Measurements from ENCODE around the gene RPL12. TPM values are rescaled to one million over a fixed set of nuclear protein-coding genes. Genes with fewer than 3 reads are reported as not detected.

The RPL12 gene
- total RNA-seq, 1 experiment from 2014 or later = 1,607 TPM

DNA sequence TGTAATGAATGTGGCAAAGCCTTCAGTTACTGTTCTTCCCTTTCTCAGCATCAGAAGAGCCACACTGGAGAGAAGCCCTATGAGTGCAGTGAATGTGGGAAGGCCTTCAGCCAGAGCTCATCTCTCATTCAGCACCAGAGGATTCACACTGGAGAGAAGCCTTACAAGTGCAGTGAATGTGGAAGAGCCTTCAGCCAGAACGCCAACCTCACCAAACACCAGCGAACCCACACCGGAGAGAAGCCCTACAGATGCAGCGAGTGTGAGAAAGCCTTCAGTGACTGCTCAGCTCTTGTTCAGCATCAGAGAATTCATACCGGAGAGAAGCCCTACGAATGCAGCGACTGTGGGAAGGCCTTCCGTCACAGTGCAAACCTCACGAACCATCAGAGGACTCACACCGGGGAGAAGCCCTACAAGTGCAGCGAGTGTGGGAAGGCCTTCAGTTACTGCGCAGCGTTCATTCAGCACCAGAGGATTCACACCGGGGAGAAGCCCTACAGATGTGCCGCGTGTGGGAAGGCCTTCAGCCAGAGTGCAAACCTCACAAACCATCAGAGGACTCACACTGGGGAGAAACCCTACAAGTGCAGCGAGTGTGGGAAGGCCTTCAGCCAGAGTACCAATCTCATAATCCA is 6.8 kb downstream of the RPL12 start:
- DNase-seq (ENCODE audit: low read depth) = no peak

DNA sequence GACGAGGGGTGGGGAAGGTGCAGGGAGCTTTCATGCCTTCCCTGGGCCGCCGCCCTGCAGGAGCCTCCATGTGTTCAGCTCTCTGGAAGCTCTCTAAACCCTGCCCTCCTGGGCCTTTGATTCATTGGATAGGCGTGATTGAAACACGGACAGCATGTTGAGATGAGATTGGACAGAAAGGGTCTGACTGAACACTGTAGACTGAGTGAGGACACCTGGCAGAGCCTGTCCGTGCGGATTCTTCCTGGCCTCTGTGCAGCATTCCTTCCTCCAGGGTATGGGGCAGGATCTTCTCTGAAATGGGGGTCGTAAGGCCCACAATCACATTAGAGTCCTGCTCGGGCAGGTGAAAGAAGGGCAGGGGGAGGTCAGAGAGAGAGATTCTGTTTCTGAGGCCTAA is 12.8 kb downstream of the RPL12 start:
- DNase-seq (ENCODE audit: low read depth) = no peak

DNA sequence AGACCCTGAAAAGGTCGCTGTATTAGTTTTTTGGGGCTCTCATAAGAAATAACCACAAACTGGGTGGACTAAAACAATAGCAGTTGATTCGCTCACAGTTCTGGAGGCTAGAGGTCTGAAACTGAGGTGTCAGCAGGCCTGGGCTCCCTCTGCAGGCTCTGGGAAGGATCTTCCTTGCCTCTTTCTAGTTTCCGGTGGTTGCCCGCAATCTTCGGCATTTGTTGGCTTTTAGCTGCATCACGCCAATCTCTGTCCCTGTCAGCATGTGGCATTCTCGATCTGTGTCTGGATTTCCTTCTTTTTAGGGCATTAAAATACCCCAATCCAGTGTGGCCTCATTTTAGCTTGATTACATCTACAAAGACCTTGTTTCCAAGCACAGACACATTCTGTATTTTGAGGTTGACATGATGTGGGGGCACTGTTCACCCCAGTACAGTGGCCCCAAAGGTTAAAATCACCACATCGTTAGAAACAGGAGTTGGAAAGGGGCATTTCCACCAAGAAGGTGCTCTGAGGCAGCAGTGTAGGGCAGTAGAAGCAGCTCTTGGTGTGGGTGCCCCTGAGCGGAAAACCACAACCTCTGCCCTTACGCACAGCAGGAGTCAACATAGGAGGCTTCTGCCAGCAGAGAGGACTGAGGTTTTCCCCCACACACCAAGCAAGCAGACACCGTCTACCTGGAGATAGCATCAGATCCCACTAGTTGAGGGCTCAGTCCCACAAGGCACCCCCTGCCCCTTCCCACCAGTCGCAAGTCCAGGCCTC is 13.5 kb downstream of the RPL12 start:
- no peak for DNase-seq (ENCODE audit: low read depth)

DNA sequence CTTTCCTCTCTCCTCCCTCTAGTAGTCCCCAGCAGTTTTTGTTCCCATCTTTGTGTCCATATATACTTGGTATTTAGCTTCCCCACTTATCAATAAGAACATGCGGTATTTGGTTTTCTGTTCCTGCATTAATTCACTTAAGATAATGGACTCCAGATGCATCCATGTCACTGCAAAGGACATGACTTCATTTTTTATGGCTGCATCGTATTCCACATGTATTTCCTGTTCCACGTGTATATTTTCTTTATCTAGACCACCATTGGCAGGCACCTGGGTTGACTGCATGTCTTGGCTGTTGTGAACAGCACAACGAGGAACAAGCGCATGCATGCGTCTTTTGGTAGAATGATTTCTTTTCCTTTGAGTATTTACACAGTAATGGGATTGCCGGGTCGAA is 20.8 kb downstream of the RPL12 start:
- DNase-seq (ENCODE audit: low read depth) = no peak

DNA sequence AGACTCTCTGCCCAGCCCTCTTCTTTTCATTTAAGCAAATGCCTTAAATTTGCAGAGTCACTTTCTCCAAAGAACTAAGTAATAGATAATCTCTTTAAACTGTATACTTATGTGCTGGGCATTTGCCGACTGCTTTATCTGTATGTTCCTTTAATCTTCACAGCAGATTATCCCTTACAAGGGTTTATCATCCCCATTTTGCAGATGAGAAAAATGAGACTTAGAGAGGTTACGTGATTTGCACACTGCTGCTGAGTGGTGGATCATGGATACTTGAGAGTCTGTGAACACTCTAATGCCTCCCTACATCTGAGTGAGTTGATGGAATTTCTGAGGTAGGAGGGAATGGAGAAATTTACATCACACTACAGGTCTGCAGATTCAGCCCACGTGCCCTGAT is 22.9 kb downstream of the RPL12 start:
- no peak for DNase-seq (ENCODE audit: low read depth)

DNA sequence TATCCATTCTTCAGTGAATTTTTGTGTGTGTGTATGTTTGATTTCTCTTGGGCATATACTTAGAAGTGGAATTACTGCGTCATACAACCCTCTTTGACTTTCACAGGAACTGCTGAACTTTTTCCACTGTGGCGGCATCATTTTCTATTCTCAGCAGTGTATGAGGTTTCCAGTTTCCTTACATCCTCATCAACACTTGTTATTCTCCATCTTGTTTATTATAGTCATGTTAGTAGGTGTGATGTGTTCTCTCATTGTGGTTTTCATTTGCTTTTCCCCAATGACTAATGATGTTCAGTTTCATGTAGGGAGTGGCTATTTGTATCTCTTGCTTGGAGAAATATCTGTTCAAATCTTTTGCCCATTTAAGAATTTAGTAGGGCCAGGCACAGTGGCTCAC is 24.4 kb downstream of the RPL12 start:
- no peak for DNase-seq (ENCODE audit: low read depth)

DNA sequence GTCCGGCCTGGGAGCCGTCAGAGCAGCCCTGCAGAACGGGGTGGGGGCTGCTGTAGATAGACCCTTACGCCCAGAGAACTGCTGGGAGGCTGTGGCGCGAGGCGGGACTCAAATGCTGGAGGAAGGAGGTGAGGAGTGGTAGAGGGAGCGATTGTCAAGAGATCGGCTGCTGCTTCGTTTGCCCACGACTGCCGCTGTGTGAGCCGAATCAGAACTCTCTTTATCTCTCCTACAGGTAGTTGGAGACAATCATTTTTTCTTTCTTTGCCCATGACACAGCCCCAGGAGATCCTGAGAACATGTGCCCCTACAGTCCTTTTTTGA is 26.6 kb downstream of the RPL12 start:
- no peak for DNase-seq (ENCODE audit: low read depth)

DNA sequence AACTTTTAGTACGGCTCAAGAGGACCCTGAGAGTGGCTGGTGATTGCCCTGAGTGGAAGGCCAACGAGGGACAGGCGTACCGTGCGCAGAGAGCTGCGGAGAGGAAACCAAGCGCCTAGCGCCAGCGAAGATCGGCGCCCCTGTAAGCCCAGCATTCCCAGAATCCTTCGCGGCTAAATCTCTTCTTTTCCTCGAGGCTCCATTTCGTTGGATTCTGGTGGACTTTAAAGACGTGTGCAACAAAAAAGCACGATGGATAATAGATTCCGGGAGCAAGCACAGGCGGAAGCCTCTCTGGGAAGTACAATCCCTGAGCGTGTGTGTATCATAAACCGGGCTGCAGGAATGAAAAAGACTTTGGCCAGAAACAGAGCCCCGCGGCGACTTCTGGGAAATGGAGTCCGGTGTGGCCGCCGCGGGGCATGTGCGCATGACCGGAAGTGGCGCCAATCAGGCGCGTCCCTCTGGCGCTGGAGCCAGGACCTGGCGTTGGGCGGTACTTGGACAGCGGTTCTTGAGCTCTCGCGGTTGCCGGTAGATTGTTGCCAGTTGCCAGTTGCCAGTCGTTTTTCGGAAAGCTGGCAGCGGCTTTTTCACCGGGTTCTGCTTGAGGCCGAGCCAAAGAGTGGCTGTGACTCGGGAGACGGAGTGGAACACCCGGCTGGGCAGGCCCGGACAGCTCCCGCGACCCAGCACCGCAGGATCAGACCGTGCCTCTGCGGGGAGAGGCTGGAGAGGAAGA is 27.1 kb downstream of the RPL12 start, which contains the start of gene ZNF79:
Gene ZNF79 (plus strand): TSS at position 449 of the 742 bp plus-strand sequence. CDS start 406 bp downstream, outside the sequence.
- DNase-seq (ENCODE audit: low read depth) = peak; percentile 86

DNA sequence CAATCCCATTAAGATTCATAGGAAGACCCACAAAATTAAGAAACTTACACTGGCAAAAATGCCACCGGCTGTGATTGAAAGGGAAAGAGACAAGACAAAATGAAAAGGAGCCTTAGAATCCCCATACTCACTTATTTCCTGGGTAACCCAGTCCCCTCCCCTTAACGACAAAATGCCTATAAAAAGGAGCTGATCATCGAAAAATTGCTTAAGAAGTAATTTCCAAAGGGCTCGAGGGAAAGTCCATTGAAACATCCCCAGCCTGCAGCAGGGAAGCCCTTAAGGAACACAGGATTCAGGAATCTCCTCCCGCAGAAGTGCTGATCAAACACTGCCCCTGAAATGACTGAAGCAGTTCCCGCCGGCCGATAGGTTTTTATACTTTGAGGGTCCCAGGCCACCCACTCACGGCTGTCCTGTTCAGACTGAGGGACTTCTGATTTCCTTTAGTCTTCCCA is 27.7 kb downstream of the RPL12 start:
- no peak for DNase-seq (ENCODE audit: low read depth)

DNA sequence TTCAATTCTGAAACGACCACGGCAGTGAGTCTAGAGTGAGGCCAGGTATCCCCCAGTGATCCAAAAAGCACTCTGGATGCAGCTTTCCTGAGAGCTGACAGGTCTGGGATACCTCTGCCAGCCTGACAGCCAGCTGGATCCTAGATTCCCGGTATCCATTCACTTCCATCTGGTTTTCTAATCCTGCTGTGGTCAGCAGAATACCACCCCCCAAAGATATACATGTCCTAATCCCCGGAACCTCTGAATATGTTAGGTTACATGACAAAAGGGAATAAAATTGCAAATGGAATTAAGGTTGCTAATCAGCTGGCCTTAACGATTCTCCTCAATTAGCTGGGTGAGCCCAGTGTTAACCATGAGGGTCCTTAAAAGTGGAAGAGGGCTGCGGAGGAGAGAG is 28.4 kb downstream of the RPL12 start:
- no peak for DNase-seq (ENCODE audit: low read depth)

DNA sequence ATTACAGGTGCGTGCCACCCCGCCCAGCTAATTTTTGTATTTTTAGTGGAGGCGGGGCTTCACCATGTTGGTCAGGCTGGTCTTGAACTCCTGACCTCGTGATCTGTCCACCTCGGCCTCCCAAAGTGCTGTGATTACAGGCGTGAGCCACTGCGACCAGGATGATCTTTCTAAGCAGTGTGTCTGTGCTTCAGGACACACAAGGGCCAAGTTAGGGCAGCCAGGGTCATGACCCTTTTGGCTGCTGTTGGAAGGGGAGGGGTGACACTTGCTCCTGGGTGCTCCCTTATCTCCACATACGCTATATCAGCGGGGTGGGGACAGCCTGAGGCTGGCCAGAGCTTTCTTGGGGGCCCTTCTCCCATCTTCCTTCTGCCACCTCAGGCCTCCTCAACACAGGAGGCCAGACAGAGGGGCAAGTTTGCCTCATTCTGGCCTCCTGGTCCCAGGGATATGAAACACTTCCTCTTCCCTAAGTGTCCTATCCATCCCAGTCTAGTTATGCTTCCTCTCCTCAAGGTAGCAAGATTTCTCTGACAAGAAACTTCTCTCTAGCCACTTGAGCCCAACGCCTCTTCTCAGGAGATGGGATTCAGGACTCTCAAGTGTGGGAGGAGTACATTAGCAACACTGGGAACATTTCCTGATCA is 28.9 kb downstream of the RPL12 start:
- no peak for DNase-seq (ENCODE audit: low read depth)

DNA sequence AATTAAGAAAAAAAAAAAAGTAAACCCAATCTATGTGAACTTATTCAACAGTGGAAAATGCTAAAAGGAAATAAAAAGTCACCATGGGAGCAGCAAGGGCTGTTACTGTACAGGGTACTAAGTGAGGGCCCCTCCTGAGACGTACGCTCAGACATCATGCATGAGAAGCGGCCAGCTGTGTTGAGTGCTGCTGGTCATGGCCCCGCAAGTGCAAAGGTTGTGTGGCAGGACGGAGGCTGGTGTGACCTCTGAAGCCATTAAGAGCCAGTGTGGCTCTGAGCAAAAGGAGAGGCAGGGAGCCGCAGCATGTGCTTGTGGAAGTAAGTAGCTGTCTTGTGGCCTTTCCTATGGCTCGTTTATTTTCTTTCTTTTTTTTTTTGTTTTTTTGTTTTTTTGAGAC is 30.1 kb downstream of the RPL12 start:
- DNase-seq (ENCODE audit: low read depth) = no peak

DNA sequence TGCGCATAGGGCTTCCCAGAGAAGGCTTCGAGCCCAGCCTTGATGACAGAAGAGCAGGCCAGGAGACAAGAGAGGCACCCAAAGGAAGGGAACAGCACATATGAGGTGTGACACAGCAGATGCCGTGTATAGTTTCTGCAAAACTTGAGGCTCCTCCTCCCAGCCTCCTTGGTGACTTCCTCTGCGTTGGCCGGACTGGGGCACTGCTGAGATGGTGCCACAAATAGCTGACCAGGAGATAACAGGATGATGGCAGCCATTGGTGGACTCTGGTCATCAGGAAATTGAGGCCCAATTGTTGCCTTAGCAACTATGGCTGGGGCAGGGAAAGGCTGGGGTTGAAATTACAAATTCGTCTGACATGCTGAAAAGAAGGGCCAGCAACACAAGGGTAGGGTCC is 31.9 kb downstream of the RPL12 start:
- DNase-seq (ENCODE audit: low read depth) = no peak

DNA sequence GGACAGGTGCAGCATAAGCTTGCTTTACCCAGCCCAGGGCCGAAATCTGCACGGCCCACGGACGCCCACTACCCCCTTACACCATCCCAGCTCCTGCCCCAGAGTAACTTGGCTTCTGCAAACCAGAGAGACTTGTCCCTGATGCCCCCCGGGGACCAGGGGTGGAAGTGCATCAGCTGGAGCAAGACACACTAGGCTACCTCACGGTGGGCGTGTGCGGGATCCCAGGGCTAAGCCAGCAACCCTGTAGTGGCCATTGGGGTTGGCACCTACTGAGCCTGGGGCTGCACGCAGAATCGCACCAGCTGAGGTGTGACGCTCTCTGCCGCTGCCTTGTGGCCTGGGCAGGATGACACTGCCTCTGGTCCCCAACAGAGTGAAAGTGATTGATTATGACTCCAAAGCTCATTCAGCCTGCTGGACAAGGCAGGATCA is 33.2 kb downstream of the RPL12 start:
- peak; percentile 10 for DNase-seq (ENCODE audit: low read depth)

DNA sequence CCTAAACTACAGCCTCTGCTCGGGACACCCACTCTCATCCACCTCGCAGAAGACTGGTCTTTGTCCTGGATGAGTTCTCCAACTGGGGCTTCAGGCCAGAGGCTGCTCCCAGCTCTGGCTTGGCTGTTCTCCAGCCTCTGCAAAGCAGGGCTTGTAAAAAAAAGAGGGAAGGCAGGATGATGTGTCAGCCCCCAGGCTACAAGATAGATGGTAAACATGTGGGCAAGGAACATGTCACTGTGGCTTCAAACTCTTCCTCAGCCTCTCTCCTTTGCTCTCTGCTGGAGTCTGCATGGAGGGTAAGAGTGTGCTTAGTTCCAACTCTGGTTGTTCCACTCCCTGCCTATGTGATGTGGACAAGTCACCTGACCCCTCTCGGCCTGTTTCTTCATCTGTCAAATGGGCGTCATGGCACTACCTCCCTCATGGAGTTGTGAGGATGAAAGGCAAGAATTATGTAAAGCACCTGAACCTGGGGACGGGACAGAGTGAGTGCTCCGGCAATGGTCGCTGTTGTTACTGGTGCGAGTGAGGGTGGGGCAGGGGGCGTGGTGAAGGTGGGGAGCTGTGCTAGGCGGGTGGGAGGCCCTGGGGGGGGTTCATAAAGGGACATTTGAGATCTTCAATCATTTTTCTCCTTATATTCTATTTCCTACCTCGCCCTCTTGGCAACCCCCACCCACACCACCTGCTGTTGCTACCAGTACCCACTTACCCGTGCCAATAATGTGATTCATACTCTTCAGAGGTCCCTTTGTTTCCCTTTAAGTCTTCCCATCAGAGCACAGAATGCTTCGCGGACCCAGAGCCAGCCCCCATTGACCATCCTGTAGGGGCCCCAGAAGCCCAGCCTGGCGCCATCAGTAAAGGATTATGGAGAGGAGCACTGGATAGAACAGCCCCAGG is 33.8 kb downstream of the RPL12 start:
- DNase-seq (ENCODE audit: low read depth) = peak; percentile 97

DNA sequence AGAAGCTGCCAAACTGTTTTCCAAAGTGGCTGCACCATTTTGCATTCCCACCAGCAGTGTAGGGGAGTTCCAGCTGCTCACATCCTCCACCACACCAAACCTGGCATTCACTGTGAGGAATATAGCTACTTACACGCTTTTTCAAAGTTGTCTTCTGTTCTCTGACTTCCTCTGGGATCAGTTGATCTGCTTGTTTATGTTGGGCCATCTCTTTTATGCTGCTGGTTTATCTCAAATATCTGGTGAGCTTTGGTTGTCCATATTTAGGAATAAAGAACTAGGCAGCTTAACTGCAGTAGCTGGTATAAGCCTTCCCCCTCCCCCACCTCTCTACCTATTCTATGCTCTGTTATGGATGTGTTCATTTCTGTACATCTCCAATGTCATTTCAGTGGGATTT is 35.5 kb downstream of the RPL12 start:
- DNase-seq (ENCODE audit: low read depth) = no peak

DNA sequence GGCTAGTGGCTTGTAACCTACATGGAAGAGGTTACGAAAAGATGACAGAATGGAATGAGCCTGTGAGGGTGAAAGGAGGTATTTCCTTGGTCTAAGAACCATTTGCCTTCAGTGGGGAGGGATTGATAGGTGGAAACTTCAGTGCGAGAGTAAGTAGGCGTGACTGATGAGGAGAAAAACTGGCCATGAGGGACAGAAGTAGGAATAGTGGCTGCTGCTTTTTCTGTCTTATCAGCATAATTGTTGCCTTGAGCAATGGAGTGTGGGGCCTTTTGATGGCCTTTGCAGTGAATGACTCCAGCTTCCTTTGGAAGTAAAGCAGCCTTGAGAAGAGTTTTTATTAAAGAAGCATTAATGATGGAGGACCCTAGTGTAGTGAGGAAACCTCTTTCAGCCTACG is 36.1 kb downstream of the RPL12 start:
- no peak for DNase-seq (ENCODE audit: low read depth)

DNA sequence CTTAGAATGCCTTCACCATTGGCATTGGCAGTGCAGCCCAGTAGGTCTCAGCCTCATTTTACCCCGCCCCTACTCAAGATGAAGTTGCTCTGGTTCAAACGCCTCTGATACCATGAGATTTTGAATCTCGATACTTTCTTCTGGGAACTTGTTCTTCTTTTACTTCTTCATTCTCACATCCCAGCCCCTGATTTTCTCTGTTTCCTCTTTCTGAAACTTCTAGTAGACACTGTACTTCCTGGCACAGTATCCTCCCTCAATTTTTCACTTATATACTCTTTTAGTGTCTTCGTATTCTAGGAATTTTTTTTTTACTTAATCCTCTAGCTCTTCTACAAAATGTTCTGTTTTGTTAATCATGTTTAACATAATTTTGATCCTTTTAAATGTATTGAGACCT is 40.1 kb downstream of the RPL12 start:
- DNase-seq (ENCODE audit: low read depth) = no peak

DNA sequence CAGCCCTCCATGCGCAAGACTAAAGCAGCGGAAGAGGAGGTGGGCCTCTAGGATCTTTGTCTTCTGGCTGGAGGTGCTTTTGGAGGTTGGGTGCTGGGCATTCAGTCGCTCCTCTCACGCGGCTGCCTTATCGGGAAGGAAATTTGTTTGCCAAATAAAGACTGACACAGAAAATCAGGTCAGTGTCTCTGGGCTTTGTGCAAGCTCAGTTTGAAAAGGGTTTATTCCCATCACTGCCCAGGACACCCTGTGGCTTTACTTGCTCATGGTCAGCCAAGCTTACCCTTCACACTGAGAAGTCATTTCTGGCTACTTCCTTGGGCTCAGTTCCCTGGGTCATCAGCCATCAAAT is 43.7 kb downstream of the RPL12 start:
- DNase-seq (ENCODE audit: low read depth) = no peak

DNA sequence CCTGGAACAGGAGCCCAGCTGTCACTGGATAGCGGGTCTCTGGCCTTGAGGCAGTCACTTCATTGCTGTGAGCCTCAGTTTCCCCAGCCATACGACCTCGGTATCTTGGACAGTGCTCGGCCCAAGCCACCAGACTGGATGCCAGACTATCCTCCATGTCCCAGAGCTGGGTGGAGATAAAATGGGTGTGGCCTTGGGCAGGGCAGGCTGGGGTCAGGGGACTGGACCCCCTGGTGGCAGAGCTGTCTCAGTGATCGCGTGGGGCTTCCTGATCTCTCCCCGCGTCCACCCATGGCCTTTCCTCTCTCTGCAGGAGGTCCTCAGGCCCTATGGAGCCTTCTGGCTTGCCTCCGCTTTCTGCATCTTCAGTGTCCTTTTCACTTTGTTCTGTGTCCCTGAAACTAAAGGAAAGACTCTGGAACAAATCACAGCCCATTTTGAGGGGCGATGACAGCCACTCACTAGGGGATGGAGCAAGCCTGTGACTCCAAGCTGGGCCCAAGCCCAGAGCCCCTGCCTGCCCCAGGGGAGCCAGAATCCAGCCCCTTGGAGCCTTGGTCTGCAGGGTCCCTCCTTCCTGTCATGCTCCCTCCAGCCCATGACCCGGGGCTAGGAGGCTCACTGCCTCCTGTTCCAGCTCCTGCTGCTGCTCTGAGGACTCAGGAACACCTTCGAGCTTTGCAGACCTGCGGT is 44.3 kb downstream of the RPL12 start:
- DNase-seq (ENCODE audit: low read depth) = no peak

Data from RPMI7951 (cell line).